SK-N-SH (cell line): ENCODE data around the gene CADPS2. TPM values are rescaled to one million over a fixed set of nuclear protein-coding genes. Genes with fewer than 3 reads are reported as not detected.

Experiments used
- CTCF ChIA-PET: fragments of 300-600, 350-600 bp; formaldehyde crosslinking; extraction: SDS; loops from one replicate; lab custom pipeline; 2021; lab: Yijun Ruan, JAX
- POLR2A ChIA-PET: fragments of 350-600 bp; sonication (Branson Sonifier 250); formaldehyde crosslinking; extraction: SDS; loops from one replicate; lab custom pipeline; 2020; ENCODE audit warnings: antibody characterized with exemption, inconsistent platforms; lab: Yijun Ruan, JAX
- DNase-seq: peaks from one replicate; pipeline ENCODE4 v3.0.0; 2012
- H2AFZ ChIP-seq: fragments of 200-600 bp; sonication (generic); 2 replicates; pipeline ENCODE4 v1.8.1; 2016; ENCODE audit warnings: antibody characterized with exemption, mild to moderate bottlenecking, low read depth
- H3F3A ChIP-seq: fragments of 200-600 bp; sonication (generic); replicated peaks from 2 replicates; pipeline ENCODE3; 2016; ENCODE audit warnings: antibody characterized with exemption, mild to moderate bottlenecking; ENCODE audit not compliant: insufficient read depth
- H3K27ac ChIP-seq, 2 experiments: fragments of 200-500 bp in 1 of 2; fragments of 200-600 bp in 1 of 2; sonication (Bioruptor generic) in 1 of 2; sonication (generic), shearing (Covaris generic) in 1 of 2; 2 replicates each; pipeline versions ENCODE4 v1.5.1 to v1.6.1; 2014 to 2016; ENCODE audit warnings: low read depth in 2 of 2, inconsistent platforms in 1 of 2, low read length in 1 of 2, mild to moderate bottlenecking in 1 of 2, mixed read lengths in 1 of 2
- H3K27me3 ChIP-seq: fragments of 200-600 bp; sonication (generic), shearing (Covaris generic); 2 replicates; pipeline ENCODE4 v1.6.1; 2016; ENCODE audit warnings: mixed run types; ENCODE audit not compliant: insufficient read depth
- H3K36me3 ChIP-seq, 2 experiments: fragments of 200-500 bp in 1 of 2; fragments of 200-600 bp in 1 of 2; sonication (Bioruptor generic) in 1 of 2; sonication (generic) in 1 of 2; replicated peaks in 1 of 2; 2 replicates each; pipeline versions ENCODE3 to v1.5.1; 2014 to 2016; ENCODE audit warnings: low read length in 1 of 2, mild to moderate bottlenecking in 1 of 2; ENCODE audit not compliant: insufficient read depth in 2 of 2, control insufficient read depth in 1 of 2
- H3K4me1 ChIP-seq, 2 experiments: fragments of 200-500 bp in 1 of 2; fragments of 200-600 bp in 1 of 2; sonication (Bioruptor generic) in 1 of 2; sonication (generic), shearing (Covaris generic) in 1 of 2; 2 replicates each; pipeline versions ENCODE4 v1.5.1 to v1.6.1; 2014 to 2016; ENCODE audit warnings: low read depth in 1 of 2, low read length in 1 of 2, mixed run types in 1 of 2; ENCODE audit not compliant: insufficient read depth in 2 of 2, control insufficient read depth in 1 of 2
- H3K4me2 ChIP-seq: fragments of 200-600 bp; sonication (generic), shearing (Covaris generic); 2 replicates; pipeline ENCODE4 v1.6.1; 2017; ENCODE audit warnings: mixed run types
- H3K4me3 ChIP-seq, 2 experiments: fragments of 200-500 bp in 1 of 2; fragments of 200-600 bp in 1 of 2; sonication (Bioruptor generic) in 1 of 2; sonication (generic), shearing (Covaris generic) in 1 of 2; 2 replicates each; pipeline versions ENCODE4 v1.5.1 to v1.8.1; 2014 to 2016; ENCODE audit warnings: low read depth in 2 of 2, inconsistent platforms in 1 of 2, low read length in 1 of 2, mild to moderate bottlenecking in 1 of 2, mixed read lengths in 1 of 2, moderate library complexity in 1 of 2
- H3K79me2 ChIP-seq: fragments of 200-600 bp; sonication (generic); 2 replicates; pipeline ENCODE4 v1.8.1; 2017; ENCODE audit warnings: mild to moderate bottlenecking; ENCODE audit not compliant: insufficient read depth
- H3K9ac ChIP-seq: fragments of 200-600 bp; sonication (generic); 2 replicates; pipeline ENCODE4 v1.6.1; 2017; ENCODE audit warnings: mixed run types
- H3K9me2 ChIP-seq: fragments of 200-600 bp; sonication (generic); 2 replicates; pipeline ENCODE4 v1.6.1; 2017; ENCODE audit warnings: mixed run types
- H3K9me3 ChIP-seq: fragments of 200-600 bp; sonication (generic); 2 replicates; pipeline ENCODE4 v1.6.1; 2017; ENCODE audit warnings: mixed run types, mild to moderate bottlenecking, moderate library complexity
- H4K20me1 ChIP-seq: fragments of 200-600 bp; sonication (generic); 2 replicates; pipeline ENCODE4 v1.6.1; 2017; ENCODE audit warnings: mild to moderate bottlenecking, mixed run types; ENCODE audit not compliant: insufficient read depth
- CHD2 ChIP-seq: fragments of 150-350 bp; IDR thresholded peaks from 2 replicates; pipeline ENCODE4 v1.6.1; 2018; ENCODE audit warnings: low read length; ENCODE audit not compliant: partially characterized antibody
- EP300 ChIP-seq, 2 experiments: IDR thresholded peaks; 2 replicates each; pipeline versions ENCODE4 v1.4.0 to v1.6.1; 2012; ENCODE audit warnings: borderline replicate concordance in 1 of 2, low read depth in 1 of 2, low read length in 1 of 2
- GABPA ChIP-seq: IDR thresholded peaks from 2 replicates; pipeline ENCODE4 v1.4.0; 2012; ENCODE audit warnings: low read depth, mild to moderate bottlenecking
- GATA2 ChIP-seq: sonication (generic); formaldehyde crosslinking; IDR thresholded peaks from 2 replicates; pipeline ENCODE4 v1.5.0; 2020; ENCODE audit warnings: mild to moderate bottlenecking, missing genetic modification reagents
- MXI1 ChIP-seq: IDR thresholded peaks from 2 replicates; pipeline ENCODE4 v1.6.1; 2012; ENCODE audit warnings: mild to moderate bottlenecking, low read depth, low read length, improper control_type of control experiment
- NFIC ChIP-seq: IDR thresholded peaks from 2 replicates; pipeline ENCODE4 v1.4.0; 2012; ENCODE audit warnings: borderline replicate concordance
- NRF1 ChIP-seq: IDR thresholded peaks from 2 replicates; pipeline ENCODE4 v1.6.1; 2012; ENCODE audit warnings: low read depth, mild to moderate bottlenecking, low read length
- RFX5 ChIP-seq: IDR thresholded peaks from 2 replicates; pipeline ENCODE4 v1.6.1; 2012; ENCODE audit warnings: mild to moderate bottlenecking, improper control_type of control experiment, low read length
- RXRA ChIP-seq: IDR thresholded peaks from 2 replicates; pipeline ENCODE4 v1.4.0; 2012; ENCODE audit warnings: low read depth, mild to moderate bottlenecking, borderline replicate concordance
- SIN3A ChIP-seq: IDR thresholded peaks from 2 replicates; pipeline ENCODE4 v1.6.1; 2012; ENCODE audit warnings: low read depth, mild to moderate bottlenecking, low read length, moderate library complexity, borderline replicate concordance
- YY1 ChIP-seq: IDR thresholded peaks from 2 replicates; pipeline ENCODE4 v1.4.0; 2012; ENCODE audit warnings: low read depth, mild to moderate bottlenecking
- WGBS: methylation state at CpG from one replicate; pipeline ENCODE4 v1.1.6; 2017; ENCODE audit warnings: low lambda C conversion rate; 5-methylcytosine and 5-hydroxymethylcytosine counted together
- polyA plus RNA-seq, 3 experiments: library from polyadenylated mRNA; depleted of rRNA; stranded (reverse); fragments of >200 nt; gene quantifications; 2 replicates each; pipeline ENCODE4 v1.2.3, GENCODE V29; 2012
- TF ChIP-seq, protein P1 (sequence below): IDR thresholded peaks from 2 replicates; pipeline ENCODE4 v1.4.0; 2012; ENCODE audit warnings: low read depth
- TF ChIP-seq, protein P2 (sequence below): fragments of 150-350 bp; IDR thresholded peaks from 2 replicates; pipeline ENCODE4 v1.6.1; 2016; ENCODE audit warnings: mild to moderate bottlenecking, low read depth, low read length

Gene CADPS2
- polyA plus RNA-seq, 1 of the 3 experiments (the other 2 are of a cell fraction), result 0.05 TPM

DNA sequence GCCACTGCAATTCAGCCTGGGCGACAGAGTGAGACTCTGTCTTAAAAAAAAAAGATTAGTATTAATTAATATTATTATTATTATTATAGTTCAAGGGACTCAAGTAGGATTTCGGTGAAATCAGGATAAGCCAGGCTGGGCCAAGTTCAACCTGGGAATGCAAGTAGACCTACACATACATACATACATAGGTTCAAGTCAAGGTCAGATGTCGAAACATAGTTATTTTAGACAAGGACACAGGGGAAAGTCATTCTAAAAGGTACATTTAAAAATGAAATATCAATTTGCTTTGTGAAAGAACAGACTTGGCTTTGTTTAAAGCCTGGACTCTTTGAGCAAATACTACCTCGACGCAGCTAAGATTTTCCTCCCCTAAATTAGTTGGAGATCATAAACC lies 336.7 kb downstream of the CADPS2 start:
- Histone ChIP-seq H3K4me3 (no peak overlapping the region), H3K27ac (no peak overlapping the region), H2AFZ (no peak overlapping the region), H4K20me1 (no peaks in the 10 kb centered on the region), H3F3A (no peaks in the 10 kb centered on the region), H3K4me1 (no peaks in the 10 kb centered on the region), H3K9me2 (no peaks in the 10 kb centered on the region), H3K79me2 (no peaks in the 10 kb centered on the region), H3K27me3 (no peaks in the 10 kb centered on the region), H3K4me2 (no peak overlapping the region), H3K9me3 (no peaks in the 10 kb centered on the region), H3K9ac (no peak overlapping the region), H3K36me3 (no peaks in the 10 kb centered on the region)
- ChIA-PET POLR2A (no interaction called here), CTCF (no interaction called here)
- DNase-seq, result no peak
- TF ChIP-seq GATA2 (CRISPR knock-in tag) (no peak), GABPA (no peak), CHD2 (no peak), NRF1 (no peak), YY1 (no peak), RXRA (no peak)
- 33% methylated on average over 5 of the region's 5 CpGs for WGBS

DNA sequence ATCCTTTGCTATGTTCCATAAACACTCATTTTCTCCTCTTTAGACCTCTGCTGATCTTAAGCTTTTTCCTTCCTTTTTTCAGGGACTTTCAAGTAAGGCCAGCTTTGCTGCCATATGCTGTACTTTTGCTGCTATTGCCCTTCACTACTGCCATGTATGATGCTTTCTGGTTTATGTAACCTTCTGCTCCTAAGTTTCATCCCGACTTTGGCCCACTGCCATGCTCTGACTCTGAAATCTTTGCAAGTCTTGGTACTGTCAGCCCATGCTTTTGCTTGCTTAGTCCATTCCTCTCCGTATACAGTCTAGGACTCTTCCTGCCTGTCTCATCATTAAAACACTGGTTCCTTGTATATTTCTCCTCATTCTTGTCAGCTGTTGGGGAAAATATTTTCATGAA lies 339.8 kb downstream of the CADPS2 start:
- H3K4me3 ChIP-seq, result no peak overlapping the region
- no peaks in the 10 kb centered on the region for H3F3A ChIP-seq
- H3K27ac ChIP-seq, result no peak overlapping the region
- ChIA-PET POLR2A (no interaction called here), CTCF (no interaction called here)
- H3K27me3 ChIP-seq, result no peaks in the 10 kb centered on the region
- H3K36me3 ChIP-seq, result no peaks in the 10 kb centered on the region
- no peaks in the 10 kb centered on the region for H3K4me1 ChIP-seq
- no peaks in the 10 kb centered on the region for H4K20me1 ChIP-seq
- H3K9ac ChIP-seq, result no peak overlapping the region
- DNase-seq, result no peak
- no peaks in the 10 kb centered on the region for H3K9me2 ChIP-seq
- no peak overlapping the region for H2AFZ ChIP-seq
- no peaks in the 10 kb centered on the region for H3K9me3 ChIP-seq
- no peak overlapping the region for H3K4me2 ChIP-seq
- WGBS, result 7% methylated on average over 2 of the region's 2 CpGs
- H3K79me2 ChIP-seq, result no peaks in the 10 kb centered on the region
- TF ChIP-seq, protein P1, sequence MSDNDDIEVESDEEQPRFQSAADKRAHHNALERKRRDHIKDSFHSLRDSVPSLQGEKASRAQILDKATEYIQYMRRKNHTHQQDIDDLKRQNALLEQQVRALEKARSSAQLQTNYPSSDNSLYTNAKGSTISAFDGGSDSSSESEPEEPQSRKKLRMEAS, result no peak
- TF ChIP-seq MXI1 (no peak), RFX5 (no peak), YY1 (no peak), EP300 (IDR thresholded peaks at IDR 0.05; ENCODE audit: borderline replicate concordance in 1 of 2, low read depth in 1 of 2, low read length in 1 of 2) (no peak), NFIC (no peak), SIN3A (no peak)
- TF ChIP-seq, protein P2, sequence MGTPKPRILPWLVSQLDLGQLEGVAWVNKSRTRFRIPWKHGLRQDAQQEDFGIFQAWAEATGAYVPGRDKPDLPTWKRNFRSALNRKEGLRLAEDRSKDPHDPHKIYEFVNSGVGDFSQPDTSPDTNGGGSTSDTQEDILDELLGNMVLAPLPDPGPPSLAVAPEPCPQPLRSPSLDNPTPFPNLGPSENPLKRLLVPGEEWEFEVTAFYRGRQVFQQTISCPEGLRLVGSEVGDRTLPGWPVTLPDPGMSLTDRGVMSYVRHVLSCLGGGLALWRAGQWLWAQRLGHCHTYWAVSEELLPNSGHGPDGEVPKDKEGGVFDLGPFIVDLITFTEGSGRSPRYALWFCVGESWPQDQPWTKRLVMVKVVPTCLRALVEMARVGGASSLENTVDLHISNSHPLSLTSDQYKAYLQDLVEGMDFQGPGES, result no peak
